Inflammatory macrophage (primary cell): ENCODE results near the gene CREB5.

ENCODE experiments used
- DNase-seq, 2 donors: peaks; one replicate each; pipeline ENCODE4 v3.0.0-alpha.2; 2020 to 2022

Gene CREB5

DNA sequence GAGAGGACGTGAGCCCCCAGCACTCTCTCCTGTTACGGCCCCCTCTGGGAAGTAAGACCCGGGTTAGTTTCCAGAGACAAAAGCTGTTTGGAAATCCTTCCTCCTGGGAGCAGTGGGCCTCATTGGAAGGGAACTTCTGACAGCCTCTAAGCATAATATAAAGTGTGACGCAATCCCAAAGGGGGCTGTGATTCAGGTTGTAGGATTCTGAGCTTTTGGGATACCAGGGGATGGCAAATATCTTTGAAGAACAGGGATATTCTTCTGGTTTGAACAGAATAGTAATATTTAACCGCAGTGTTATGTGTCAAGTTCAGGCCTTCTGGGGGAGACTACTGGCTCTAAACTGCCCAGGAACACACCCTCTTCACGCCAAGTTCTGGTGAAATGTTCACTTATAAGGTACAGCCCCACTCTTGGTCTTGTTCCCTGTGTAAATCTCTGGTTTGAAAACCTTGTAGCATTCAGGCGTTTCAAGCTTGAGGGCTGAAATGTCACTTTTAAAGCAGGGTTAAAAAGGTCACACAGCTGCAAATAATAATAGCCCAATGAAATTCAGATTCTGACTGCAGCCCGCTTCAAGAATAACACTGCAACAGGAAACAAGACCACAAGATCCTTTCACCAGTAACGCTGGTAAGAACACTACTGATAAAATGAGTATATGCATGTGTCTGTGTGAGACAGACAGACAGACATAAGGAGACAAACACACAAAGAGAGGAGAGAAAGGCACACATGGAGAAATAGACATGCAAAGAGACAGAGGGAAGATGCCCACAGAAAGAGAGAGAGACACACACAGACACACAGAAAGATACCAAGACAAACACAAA is 69.0 kb downstream of the CREB5 start:
- no peak for DNase-seq

DNA sequence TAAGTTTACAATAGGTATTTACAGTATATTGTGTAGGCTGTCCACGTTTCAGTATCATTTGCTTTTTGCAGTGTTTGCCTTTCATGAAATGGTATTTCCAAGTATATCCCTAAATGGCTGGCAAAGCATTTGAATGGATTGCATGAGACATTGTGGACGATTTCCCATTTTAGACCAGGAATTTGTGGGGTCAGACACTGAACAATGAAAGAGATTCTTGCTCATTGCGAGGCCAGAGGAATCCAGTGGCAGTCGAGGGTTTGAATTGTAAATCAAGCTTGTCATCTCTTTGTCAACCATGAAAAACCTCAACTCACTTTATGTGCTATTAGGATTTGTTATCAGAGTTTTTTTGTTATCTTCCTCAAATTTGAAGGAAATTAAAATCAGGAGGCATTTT is 70.8 kb downstream of the CREB5 start:
- no peak for DNase-seq

DNA sequence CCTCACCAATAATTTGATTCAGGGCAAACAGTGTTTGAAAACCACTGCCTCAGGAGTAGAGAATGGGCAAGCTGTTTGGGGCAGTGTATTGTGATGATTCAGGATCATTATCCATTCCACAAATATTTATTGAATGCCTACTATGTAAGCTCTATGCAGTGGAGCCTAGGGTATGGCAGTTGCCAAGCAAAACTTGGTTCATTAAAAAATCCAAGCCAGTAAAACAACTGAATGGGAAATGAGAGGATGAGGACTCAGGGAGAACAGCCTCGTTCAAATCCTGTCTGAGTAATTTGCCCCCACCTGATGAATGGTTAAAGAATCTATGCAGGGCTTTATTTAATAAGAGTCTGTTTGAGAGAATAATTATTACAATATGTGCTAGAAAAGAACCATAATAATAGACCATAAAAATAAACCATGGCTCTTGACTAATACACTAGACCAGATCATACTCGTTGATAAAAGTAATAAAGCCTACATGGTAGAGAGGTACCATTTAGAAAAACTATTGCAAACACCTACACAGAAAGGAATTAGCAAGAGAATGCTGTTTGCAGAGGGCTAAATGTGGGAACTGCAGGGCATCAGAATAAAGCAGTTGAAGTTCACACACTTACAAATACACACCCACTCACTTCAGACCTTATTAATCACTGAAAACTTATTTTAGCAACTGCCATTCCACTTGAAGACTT is 71.7 kb downstream of the CREB5 start:
- DNase-seq: no peak

DNA sequence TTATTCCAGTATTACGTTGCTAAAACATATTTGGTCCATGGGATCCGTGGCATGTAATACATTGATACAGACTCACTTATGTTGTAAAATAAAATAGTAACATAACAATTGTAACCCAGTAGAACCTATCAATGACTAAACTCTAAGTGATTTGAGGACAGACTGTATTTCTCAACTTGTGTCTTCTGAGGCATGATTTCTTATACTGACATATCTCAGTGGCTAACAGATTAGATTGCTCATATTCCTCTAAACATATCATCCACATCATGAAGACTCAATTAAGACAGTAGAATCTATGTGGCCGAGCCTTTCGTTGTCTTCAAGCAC is 72.3 kb downstream of the CREB5 start:
- no peak for DNase-seq

DNA sequence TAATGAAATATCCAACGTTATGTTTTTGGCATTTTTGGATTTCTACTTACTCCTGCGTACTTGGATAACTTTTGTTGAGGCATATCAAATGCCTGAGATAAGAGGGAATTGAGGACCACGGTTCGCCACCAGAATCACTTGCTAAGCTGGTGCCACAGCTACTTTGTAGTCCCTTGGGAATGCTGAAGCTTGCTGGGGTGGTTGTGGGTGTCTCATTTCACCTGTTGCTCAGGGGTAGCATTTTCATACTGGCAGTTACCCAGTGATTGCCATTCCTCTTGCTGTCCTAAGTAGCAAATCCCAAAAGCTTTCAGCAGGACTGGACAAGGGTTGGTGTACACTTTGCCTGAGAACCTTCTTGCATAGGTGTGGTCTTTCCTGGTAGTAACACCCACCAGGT is 75.2 kb downstream of the CREB5 start:
- no peak for DNase-seq

DNA sequence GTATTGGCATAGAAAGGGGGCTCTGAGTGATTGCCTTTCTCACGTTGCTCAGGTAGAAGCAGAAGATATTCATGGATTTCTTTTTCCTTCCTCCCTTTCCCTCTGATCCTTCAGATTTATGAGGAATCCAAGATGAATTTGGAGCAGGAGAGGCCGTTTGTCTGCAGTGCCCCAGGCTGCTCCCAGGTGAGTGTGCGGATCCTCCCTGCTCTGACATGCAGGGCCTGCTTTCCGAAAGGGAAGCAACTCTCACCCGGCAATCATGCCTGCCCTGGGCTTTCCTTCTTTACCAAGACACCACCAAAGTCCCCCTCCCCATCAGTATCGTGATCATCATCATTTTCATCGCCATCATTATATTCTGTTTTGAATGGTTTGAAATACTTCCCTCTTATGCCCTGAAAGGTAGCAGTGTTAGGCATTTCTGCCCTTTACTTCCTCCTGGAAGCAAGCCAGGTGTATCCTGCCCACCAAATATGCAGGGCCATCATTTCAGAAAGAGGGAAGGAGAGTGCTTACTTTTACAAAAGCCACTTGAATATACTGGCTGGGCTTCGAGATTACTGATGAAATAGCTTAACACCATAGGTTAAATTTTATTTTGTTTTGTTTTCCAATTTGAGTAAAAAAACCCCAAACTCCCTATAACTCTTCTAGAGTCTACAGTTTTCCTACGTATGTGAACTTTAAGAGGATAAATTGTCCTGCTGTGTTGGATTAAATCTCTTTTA is 75.9 kb downstream of the CREB5 start:
- no peak for DNase-seq

DNA sequence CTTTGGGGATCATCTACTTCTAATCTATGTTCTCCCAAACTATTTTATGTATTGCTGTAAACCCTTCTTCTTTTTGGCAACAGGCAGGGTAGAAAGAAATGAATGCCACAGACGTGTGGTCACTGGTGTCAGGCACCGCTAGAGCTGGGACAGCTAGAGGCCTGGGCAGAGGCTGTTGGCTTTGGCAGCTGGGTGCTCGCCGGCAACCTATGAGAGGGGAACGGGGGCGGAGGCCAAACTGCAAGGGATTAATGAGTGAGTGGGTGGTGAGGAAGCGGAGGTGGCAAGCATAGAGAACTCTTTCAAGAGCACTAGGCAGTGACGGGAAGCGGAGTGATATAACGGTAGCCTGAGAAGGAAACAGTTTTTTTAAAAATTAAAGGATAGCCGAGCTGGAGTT is 78.5 kb downstream of the CREB5 start:
- DNase-seq: peak; percentile 81 to 90

DNA sequence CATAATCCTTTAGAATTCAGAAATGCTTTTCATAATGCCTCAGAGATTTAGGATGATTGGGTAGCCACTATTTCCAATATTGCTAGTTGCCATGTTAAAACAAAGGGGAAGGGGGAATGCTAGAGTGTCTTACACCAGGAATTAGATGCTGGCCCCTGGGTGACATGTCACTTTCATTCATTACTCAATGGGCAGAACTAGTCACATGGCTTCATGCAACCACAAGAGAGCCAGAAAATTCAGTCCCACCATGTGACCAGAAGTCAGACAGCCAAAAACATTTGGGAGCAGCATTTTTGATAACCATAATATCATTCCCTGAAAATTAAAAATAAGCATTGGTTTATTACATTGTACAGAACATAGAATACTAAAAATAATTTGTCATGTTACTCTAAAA is 81.2 kb downstream of the CREB5 start:
- DNase-seq: peak; percentile 23 to 25

DNA sequence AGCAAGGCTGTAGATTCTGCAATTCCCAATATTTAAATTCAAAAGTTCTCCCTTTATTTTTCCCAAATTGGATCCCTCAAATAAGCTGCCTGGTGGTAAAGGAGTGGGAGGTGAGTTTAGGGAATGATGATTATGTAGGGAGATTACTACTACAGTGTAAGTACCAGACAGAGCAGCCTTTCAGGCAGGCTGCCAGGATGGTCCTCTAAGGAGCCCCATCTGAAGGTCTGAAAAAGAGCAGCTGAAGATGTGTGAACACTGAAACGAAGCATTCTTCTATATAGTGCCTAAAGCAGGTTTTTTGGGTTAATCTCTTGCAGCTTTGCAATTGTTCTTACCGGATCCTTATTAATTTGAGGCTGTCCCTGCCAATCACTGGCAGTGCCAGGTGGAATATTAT is 84.7 kb downstream of the CREB5 start:
- DNase-seq: no peak

DNA sequence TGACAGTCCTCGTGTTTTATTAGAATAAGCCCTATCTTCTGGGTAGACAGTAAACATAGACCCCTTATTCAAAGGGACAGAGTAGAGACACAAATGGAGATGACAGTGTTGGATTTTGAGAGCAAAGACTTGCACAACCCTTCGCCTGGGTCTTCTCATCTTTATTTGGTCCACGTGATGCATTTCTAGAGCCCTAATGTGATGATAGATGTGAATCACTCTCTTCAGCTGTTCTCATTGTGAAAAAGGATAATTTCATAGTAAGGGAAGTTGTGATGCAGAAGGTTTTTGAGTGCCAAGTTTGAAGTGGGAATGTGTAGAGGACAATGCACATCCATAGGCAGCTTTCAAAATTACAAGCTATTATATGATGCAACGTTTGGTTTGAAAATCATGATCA is 86.3 kb downstream of the CREB5 start:
- DNase-seq: no peak

DNA sequence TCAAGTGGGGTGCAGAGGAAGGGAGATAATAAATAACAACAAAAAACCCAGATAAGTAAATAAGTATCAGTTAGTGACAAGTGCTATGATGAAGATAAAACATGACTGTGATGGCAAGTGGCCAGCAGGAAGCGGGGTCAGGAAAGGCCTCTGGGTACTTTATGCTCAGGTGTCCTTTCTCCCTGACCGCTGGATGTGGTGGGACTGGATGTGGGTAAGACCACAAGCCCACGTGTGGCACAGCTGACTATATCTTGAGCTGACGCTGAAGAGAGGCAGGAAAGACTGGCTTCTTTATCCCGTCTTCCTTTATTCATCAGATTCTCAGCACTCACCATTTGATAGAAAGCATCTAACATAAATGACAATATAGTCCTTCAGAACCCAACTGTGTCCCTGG is 87.8 kb downstream of the CREB5 start:
- no peak for DNase-seq

DNA sequence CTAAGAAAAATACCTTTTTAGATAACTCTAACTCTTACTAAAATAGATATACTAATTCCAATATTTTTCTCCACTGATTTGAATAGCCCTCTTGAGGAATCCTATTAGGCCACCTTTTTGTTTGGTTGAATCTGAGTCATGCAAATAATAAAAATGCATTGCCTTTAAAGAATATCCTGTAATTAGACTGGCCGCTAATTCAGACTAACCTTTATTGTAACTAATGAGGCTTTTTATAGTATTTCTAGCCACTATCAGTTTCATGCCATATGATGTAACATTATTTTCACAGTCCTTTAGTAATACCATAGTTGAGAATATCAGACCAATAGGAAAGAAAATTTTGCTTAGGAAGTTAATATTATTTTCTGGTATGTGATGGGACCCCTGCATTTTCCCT is 90.1 kb downstream of the CREB5 start:
- no peak for DNase-seq

DNA sequence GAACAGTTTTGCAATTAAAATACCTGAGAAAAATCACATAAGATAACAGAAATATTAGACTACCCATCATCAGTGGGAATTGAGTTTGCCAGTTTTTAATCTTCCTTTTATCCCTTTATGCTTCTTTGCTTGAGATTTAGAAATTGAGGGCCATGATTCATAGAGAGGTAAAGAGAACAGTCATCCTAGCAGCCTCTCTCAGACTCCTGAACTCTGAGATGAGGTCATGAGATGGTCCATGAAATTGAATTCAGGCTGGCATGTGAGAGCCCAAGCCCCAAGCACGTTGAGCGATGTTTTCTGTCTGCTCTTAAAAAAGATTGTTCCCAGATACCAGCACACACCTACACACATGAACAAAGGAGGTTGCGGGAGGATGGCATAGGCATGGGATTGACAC is 91.1 kb downstream of the CREB5 start:
- no peak for DNase-seq

DNA sequence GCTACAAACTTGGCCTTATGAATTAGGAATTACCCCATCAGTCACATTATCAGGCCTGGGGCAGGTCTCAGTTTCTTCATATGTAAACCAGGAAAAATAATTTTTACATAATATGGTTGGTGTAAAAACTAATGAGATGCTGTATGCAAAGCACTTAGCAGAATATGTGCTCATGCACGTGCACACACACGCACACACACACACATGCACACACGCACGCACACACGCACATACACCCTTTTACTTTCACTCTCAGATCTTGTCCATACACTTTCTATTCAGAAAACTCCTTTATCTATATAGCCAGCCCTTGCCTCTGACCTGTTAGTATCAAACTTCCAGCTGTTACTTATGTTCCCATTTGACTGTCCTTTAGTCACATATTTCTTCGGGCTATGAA is 92.7 kb downstream of the CREB5 start:
- no peak for DNase-seq

DNA sequence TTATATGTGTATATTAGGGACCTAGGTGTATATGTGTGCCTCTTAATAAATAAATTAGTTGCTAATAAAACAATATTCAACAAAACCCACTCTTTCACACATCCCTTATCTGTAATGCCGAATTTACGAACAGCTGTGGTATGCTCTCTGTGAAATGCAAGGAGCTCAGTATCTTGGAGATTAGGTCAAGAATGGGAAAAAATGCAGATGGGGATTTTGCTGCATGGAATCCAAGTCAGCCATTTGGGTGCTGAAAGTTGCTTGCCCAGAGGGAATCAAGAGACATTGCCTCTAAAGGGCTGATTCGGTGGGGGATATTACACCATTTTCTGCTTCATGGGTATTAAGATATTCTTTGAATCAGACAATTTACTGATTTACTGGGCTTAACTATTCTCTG is 93.5 kb downstream of the CREB5 start:
- no peak for DNase-seq

DNA sequence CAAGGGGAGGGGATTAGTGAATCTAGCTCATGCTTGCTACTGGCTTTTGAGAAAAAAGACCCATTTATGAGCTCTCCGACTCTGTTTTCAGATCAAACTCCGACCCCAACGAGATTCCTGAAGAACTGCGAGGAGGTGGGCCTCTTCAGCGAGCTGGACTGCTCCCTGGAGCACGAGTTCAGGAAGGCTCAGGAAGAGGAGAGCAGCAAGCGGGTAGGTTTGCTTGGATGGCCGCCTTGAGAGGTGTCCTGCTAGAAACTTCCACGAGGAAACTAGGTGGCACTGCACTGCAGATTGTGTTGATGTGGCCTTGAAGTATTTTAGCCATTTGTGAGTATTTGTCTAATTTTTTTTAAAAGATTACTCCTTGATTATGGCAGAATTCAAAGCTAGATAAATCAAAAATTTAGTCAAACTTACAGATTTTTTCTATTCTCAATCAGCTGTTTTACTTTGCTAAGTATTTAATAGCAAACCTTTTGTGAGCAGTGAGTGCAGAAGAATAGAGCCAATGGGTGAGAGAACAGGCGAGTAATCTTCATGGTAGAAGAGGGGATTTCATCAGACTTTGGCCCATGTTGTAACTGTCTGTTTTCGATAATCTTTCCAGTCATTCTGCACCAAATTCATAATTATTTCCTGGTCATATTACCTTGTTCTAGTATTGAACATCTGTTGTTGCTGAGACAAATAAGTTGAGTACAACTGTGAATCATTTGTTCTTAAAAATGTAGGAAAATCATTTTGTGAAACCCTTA is 95.4 kb downstream of the CREB5 start:
- DNase-seq: no peak

DNA sequence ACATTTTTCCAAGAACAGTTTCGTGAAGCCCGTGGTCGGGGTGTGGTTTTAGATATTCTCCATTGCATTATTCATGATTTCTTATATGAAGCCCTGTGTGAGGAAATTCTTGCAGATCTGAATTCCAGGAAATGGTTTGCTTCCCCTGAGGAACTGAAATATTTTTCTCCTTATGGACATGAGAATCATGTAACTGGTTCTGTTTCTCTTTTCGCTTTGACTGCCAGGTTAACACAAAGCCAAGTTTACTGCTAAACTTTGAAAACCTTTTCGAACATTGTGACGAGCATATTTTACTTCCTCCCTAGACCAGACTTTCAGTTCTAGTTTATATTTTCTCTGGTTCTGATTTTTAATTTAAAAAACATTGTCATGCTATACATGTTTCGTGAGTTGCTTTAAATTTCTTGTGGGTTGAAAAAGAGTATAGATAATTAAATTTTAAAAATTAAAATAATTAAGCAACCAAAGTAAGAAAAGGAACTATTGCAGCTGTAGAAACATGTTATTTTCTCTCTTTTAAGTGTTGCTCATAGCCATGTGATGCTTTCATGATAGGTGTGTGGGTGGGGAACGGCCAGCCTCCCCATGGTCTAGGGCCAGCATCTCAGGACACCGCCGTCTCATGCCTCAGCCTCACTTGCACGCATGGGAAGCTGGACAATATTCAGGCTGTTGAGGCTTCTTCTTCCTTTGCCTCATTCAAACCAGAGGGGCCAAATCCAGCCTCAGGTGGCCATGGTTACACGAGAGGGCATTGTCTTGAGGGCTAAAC is 97.1 kb downstream of the CREB5 start:
- peak; percentile 96 to 97 for DNase-seq

DNA sequence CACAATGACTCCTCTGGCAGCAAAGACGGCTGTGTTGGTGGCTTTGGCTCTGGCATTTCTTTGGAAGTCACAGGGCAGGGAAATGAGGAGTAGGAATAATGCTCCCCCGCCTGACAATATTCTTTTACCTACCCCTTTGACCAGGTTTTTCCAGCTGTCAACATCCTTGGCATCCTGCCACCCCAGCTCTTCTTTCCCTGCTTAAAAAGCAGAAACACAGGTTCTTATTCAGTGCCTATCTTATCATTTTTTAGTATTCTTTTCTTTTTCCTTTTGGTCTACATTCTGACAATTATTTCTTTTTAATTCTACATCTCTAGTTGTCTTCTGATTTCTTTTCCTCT is 97.7 kb downstream of the CREB5 start:
- DNase-seq: no peak

DNA sequence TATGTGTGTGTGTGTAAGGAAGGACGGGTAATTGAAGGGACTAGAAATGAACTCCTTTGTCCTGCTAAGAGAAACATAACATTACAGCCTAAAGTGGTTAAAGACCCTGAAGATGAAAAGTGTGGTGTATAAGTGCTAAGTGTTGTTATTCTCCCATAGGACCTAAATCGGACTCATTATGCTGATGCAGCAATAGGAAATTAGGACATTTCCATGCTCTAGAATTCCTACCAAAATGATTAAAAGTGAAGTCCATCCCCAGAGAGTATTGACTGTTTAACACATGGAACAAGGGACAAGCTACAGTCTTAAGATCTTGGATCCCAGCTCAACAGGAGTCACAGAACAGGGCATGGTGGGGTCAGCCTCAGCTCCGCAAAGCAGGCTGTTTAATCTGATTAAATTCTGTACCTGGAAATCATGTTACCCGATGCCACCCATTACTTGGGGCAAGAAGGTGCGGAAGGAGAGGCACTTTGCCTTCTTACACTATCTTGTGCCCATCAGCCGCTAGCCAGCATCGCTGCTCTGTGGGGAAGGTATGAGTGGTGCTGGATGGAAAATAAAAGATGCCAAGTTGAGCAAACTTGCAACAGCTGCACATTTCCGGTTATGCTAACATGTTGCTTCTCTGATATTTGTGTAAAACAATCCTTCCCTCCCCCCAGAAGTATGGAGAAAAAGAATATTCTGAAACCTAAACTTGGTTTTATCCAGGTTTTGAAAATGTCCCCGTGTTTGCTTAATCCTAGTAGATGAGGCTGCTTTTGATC is 100.5 kb downstream of the CREB5 start:
- DNase-seq: no peak

DNA sequence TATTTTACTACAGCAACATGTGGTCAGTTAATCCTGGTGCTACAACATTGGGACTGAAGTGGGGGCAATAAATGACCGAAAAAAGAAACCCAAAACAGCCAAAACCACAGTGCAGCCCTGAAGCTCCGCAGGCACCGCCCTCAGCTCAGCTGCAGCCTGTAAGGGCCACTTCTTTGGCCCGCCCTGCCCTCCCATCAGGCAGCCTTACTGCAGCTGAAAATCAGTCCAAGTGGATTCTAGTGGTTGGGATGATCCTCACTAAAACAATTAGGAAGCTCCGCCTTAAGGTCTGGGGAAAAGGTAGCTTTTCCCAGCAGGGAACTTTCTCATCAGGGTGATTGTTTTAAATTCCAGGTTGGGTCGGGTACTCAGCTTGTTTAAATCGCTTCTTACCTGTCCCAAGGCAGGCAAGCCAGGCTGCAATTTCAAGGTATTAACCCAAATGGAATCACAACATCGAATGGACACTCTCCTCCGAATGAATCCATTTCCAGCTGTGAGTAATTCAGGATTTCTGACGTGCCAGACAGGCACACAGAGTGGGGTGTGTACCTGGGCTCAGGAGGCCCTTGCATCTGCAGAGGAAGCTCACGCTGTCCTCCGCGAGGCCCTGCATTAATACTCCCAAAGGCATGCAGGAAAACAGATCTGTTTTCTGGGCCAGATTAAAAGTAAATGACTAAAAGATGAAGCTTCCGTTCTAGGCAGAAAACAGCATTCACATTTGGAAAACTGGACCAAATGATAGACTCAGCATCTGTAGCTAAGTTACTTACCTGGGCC is 104.3 kb downstream of the CREB5 start:
- no peak for DNase-seq

DNA sequence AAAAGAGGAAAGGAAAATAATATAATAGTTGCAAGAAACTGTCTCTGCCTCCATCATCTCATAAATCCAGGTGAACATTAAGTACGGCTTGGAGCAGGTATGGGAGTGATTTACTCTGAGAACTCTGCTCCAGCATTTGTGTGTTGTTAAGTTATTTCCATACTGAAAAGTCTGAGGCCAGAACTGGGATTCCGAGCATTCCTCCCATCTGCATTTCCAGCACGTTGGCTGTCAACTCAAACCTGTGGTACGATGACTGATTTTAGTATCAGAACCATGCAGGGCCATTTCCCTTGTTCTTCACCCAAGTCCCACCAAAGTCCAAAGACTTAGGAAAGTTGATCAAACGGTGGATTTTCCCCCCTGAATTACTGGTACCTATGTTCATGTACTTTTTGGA is 104.9 kb downstream of the CREB5 start:
- DNase-seq: no peak
